K562 (cell line): ENCODE results near the gene ZRANB1. TPM values are rescaled to one million over a fixed set of nuclear protein-coding genes. Genes with fewer than 3 reads are reported as not detected.

Experiments used
- ATAC-seq: fragments of 200-7000 bp; cut with Tn5 transposase; 3 replicates; pipeline ENCODE4 v1.9.1; 2020; ENCODE audit warnings: moderate library complexity
- BruUV-seq: library from RNA; stranded (reverse); fragments of 400-500 nt; replicated peaks from 2 replicates; lab custom pipeline; 2021; lab: Mats Ljungman, UMichigan
- CTCF ChIA-PET: fragments of 300-600 bp; formaldehyde crosslinking; extraction: SDS; loops from one replicate; lab custom pipeline; 2021; ENCODE audit warnings: low intra/inter-chr PET ratio; lab: Yijun Ruan, JAX
- POLR2A ChIA-PET: fragments of 300-600, 350-650 bp; sonication (Branson Sonifier 250); formaldehyde crosslinking; extraction: SDS; loops from one replicate; lab custom pipeline; 2021; ENCODE audit warnings: antibody characterized with exemption, inconsistent platforms; lab: Yijun Ruan, JAX
- DNase-seq, 4 experiments: peaks; one replicate each; pipeline versions ENCODE4 v3.0.0 to v3.0.0-alpha.2; 2011 to 2018; ENCODE audit warnings: low spot score in 3 of 4, mixed read lengths in 3 of 4; ENCODE audit errors: extremely low read depth in 1 of 4
- FAIRE-seq: peaks from 2 replicates; lab custom pipeline; 2011; peaks lifted over from hg19 to GRCh38; lab: Jason Lieb, UNC
- H2AFZ ChIP-seq: 2 replicates; pipeline ENCODE4 v1.6.0; 2011; ENCODE audit warnings: low read depth, low read length, control low read depth, inconsistent platforms
- H3K27ac ChIP-seq: fragments of 200-600 bp; 3 replicates; pipeline ENCODE4 v1.8.0; 2011; ENCODE audit warnings: low read depth, mild to moderate bottlenecking, control low read depth, inconsistent platforms, low read length, moderate library complexity, mixed read lengths; ENCODE audit errors: extremely low read depth
- H3K27me3 ChIP-seq, 2 experiments: fragments of 300-600 bp in 1 of 2; 2 replicates in 1 of 2; 3 replicates in 1 of 2; pipeline versions ENCODE4 v1.6.0 to v1.8.0; 2011; ENCODE audit warnings: inconsistent platforms in 2 of 2, low read length in 2 of 2, mild to moderate bottlenecking in 1 of 2, mixed read lengths in 1 of 2, moderate library complexity in 1 of 2; ENCODE audit not compliant: control insufficient read depth in 2 of 2, insufficient read depth in 2 of 2
- H3K36me3 ChIP-seq: fragments of 300-600 bp; 3 replicates; pipeline ENCODE4 v1.8.0; 2011; ENCODE audit warnings: mild to moderate bottlenecking, low read length, inconsistent platforms; ENCODE audit not compliant: control insufficient read depth, insufficient read depth
- H3K4me1 ChIP-seq, 2 experiments: fragments of 200-600 bp in 1 of 2; replicated peaks in 1 of 2; 2 replicates in 1 of 2; 3 replicates in 1 of 2; pipeline versions ENCODE4 v1.5.1 to v1.8.0; 2011; ENCODE audit warnings: inconsistent platforms in 2 of 2, low read length in 2 of 2, mild to moderate bottlenecking in 1 of 2, mixed read lengths in 1 of 2, moderate library complexity in 1 of 2; ENCODE audit not compliant: control insufficient read depth in 2 of 2, insufficient read depth in 2 of 2
- H3K4me2 ChIP-seq: 2 replicates; pipeline ENCODE4 v1.6.1; 2011; ENCODE audit warnings: low read length, control low read depth, inconsistent platforms, mixed read lengths; ENCODE audit not compliant: insufficient read depth
- H3K4me3 ChIP-seq: fragments of 200-600 bp; sonication (generic), shearing (Covaris generic); 2 replicates; pipeline ENCODE4 v1.5.1; 2016; ENCODE audit warnings: control low read depth, inconsistent platforms
- H3K79me2 ChIP-seq: fragments of 200-600 bp; 3 replicates; pipeline ENCODE4 v1.8.0; 2011; ENCODE audit warnings: low read length, inconsistent platforms; ENCODE audit not compliant: control insufficient read depth, insufficient read depth
- H3K9ac ChIP-seq, 2 experiments: 2 replicates each; pipeline versions ENCODE4 v1.6.0 to v1.6.1; 2011; ENCODE audit warnings: low read depth in 2 of 2, low read length in 2 of 2, control low read depth in 1 of 2, inconsistent platforms in 1 of 2, mild to moderate bottlenecking in 1 of 2, mixed read lengths in 1 of 2; ENCODE audit not compliant: insufficient read depth in 1 of 2
- H3K9me1 ChIP-seq: one replicate; pipeline ENCODE4 v1.6.0; 2011; ENCODE audit warnings: inconsistent platforms, mild to moderate bottlenecking, low read length, moderate library complexity; ENCODE audit not compliant: control insufficient read depth, insufficient read depth
- H3K9me3 ChIP-seq: replicated peaks from 2 replicates; pipeline ENCODE4 v1.5.1; 2011; ENCODE audit warnings: low read depth, low read length, inconsistent platforms; ENCODE audit not compliant: control insufficient read depth, insufficient read depth
- H4K20me1 ChIP-seq: replicated peaks from 2 replicates; pipeline ENCODE4 v1.6.1; 2011; ENCODE audit warnings: low read length, inconsistent platforms, mixed read lengths; ENCODE audit not compliant: control insufficient read depth, insufficient read depth
- EP300 ChIP-seq: IDR thresholded peaks from 2 replicates; pipeline ENCODE4 v1.6.1; 2012; ENCODE audit warnings: low read length, improper control_type of control experiment
- MTA3 ChIP-seq: fragments of 450-650 bp; formaldehyde crosslinking; IDR thresholded peaks from 2 replicates; pipeline ENCODE4 v1.6.1; 2017; ENCODE audit warnings: mild to moderate bottlenecking, borderline replicate concordance
- POLR2G ChIP-seq: fragments of 200-400 bp; formaldehyde crosslinking; IDR thresholded peaks from 2 replicates; pipeline ENCODE4 v1.6.1; 2017; ENCODE audit warnings: low read depth, mild to moderate bottlenecking, antibody characterized with exemption, low read length, moderate library complexity
- XRCC5 ChIP-seq: fragments of 200-400 bp; formaldehyde crosslinking; IDR thresholded peaks from 2 replicates; pipeline ENCODE4 v1.6.1; 2017; ENCODE audit warnings: low read depth, mild to moderate bottlenecking, low read length
- ZBTB11 ChIP-seq, 3 experiments: fragments of 200-800 bp in 1 of 3; fragments of 250-450 bp in 1 of 3; fragments of 450-650 bp in 1 of 3; sonication (Bioruptor Pico) in 1 of 3; sonication (Bioruptor generic) in 1 of 3; formaldehyde crosslinking in 1 of 3; IDR thresholded peaks; 2 replicates each; pipeline versions ENCODE4 v1.6.1 to v1.8.0; 2016 to 2022; ENCODE audit warnings: mild to moderate bottlenecking in 2 of 3, missing genetic modification characterization in 2 of 3, missing compliant biosample characterization in 1 of 3, moderate library complexity in 1 of 3
- ZNF3 ChIP-seq: fragments of 250-450 bp; sonication (Bioruptor Pico); IDR thresholded peaks from 2 replicates; pipeline ENCODE4 v1.5.0; 2021; ENCODE audit warnings: mild to moderate bottlenecking, moderate library complexity
- ZNF695 ChIP-seq: fragments of 450-650 bp; formaldehyde crosslinking; IDR thresholded peaks from 2 replicates; pipeline ENCODE4 v1.4.0; 2020; ENCODE audit warnings: mild to moderate bottlenecking, moderate library complexity
- ZNF830 ChIP-seq: fragments of 250-450 bp; sonication (Bioruptor Pico); IDR thresholded peaks from 2 replicates; pipeline ENCODE4 v1.5.0; 2021; ENCODE audit warnings: mild to moderate bottlenecking
- WGBS: fragments of 100-300 bp; shearing (Covaris generic); methylation state at CpG from one replicate; pipeline ENCODE4 v1.1.6; 2016; ENCODE audit warnings: low coverage, mixed read lengths; ENCODE audit not compliant: insufficient coverage; ENCODE audit errors: missing lambda C conversion rate; 5-methylcytosine and 5-hydroxymethylcytosine counted together
- in situ Hi-C: fragments of 300-500 bp; cut with MboI; formaldehyde crosslinking; loops from 4 replicates; pipeline ENCODE4 v1.15.0; 2018; ENCODE audit warnings: inconsistent platforms, mixed read lengths
- intact Hi-C: fragments of 100-400 bp; cut with micrococcal nuclease; formaldehyde crosslinking; loops from 2 replicates; pipeline ENCODE4 v1.14.2; 2022
- polyA plus RNA-seq, 8 experiments: library from polyadenylated mRNA; depleted of rRNA in 4 of 8; stranded (reverse) in 5 of 8; unstranded in 3 of 8; fragments of >200 nt; fragmentation: Nextera tagmentation in 2 of 8; fragmentation: Illumina TruSeq in 1 of 8; extraction: Ambion mirVana in 2 of 8; extraction: Trizol in 1 of 8; gene quantifications; 2 replicates each; pipeline versions ENCODE4 v1.2.1 to v1.2.3, GENCODE V29; 2011 to 2014; ENCODE audit warnings: inconsistent platforms in 1 of 8, missing spikeins in 1 of 8
- total RNA-seq, 7 experiments: library from RNA; depleted of rRNA in 6 of 7; stranded (reverse); fragments of >200 nt in 6 of 7; fragmentation: Illumina TruSeq in 2 of 7; extraction: Trizol in 2 of 7; gene quantifications; 2 replicates each; pipeline versions ENCODE4 v1.2.1 to v1.2.3, GENCODE V29; 2011 to 2021; ENCODE audit warnings: low replicate concordance in 1 of 7

ZRANB1 gene
- total and polyA plus RNA-seq, 9 of the 15 experiments (the other 6 are each of a cell fraction or from before 2014, with no cell fraction given): 0.07 to 1.1 (median 0.64) TPM

- Histone ChIP-seq H3K9me1 (no peaks in the 10 kb centered on the region), H3K27me3 (no peaks in the 10 kb centered on the region), H3K9me3 (no peaks in the 10 kb centered on the region), H3K4me2 (no peak overlapping the region), H3K36me3 (no peaks in the 10 kb centered on the region), H4K20me1 (no peaks in the 10 kb centered on the region), H3K79me2 (no peaks in the 10 kb centered on the region), H3K27ac (no peak overlapping the region), H3K4me1 (no peaks in the 10 kb centered on the region), H3K9ac (no peak overlapping the region), H2AFZ (no peak overlapping the region), H3K4me3 (no peak overlapping the region)
- intact Hi-C loops: no loop called here
- ChIA-PET CTCF (no interaction called here), POLR2A (no interaction called here)
- BruUV-seq: no TSS peak
- no peak for TF ChIP-seq MTA3
- TF ChIP-seq POLR2G: no peak
- no peak for TF ChIP-seq ZBTB11 (CRISPR knock-in tag; IDR thresholded peaks at IDR 0.05)
- TF ChIP-seq ZNF3 (CRISPR knock-in tag): no peak
- TF ChIP-seq XRCC5: no peak
- no peak for TF ChIP-seq ZNF695
- no peak for TF ChIP-seq EP300
- TF ChIP-seq ZNF830 (CRISPR knock-in tag): no peak
- ATAC-seq: no peak
- in situ Hi-C loops: no loop called here
- WGBS: no CpG with 5 or more reads among the region's 20 CpGs
- FAIRE-seq: no peak
- DNase-seq: no peak
These were observed 72.3 kb downstream of the ZRANB1 start for GRCh38 chr10:125014086-125014830.
